GM21360 (cell line): Measurements from ENCODE around the gene SDC3.
"Not testable (repeated sequence)": the region's sequence is repeated elsewhere in the genome, so short reads cannot be mapped to it uniquely, and the experiment has no call there.

ENCODE experiments used
- ATAC-seq: cut with Tn5 transposase; IDR thresholded peaks from one replicate; pipeline ENCODE4 v1.9.1; 2021; ENCODE audit warnings: mild to moderate bottlenecking, moderate library complexity; ENCODE audit not compliant: unreplicated experiment

The SDC3 gene

GRCh38 chr1:30877205-30877912, 31.2 kb downstream of the SDC3 start:
- ATAC-seq: no peak

GRCh38 chr1:30876451-30877204, 31.9 kb downstream of the SDC3 start:
- ATAC-seq: no peak

GRCh38 chr1:30875916-30876315, 32.6 kb downstream of the SDC3 start:
- ATAC-seq: no peak

GRCh38 chr1:30875197-30875596, 33.4 kb downstream of the SDC3 start:
- no peak for ATAC-seq

GRCh38 chr1:30874176-30874575, 34.4 kb downstream of the SDC3 start:
- no peak for ATAC-seq

GRCh38 chr1:30872948-30873263, 35.7 kb downstream of the SDC3 start:
- no peak for ATAC-seq

GRCh38 chr1:30872033-30872947, 36.3 kb downstream of the SDC3 start:
- ATAC-seq: no peak

- ATAC-seq: no peak
Measured at GRCh38 chr1:30871276-30871871, 37.2 kb downstream of the SDC3 start.

GRCh38 chr1:30870656-30871055, 37.9 kb downstream of the SDC3 start:
- ATAC-seq: no peak

GRCh38 chr1:30870035-30870434, 38.5 kb downstream of the SDC3 start:
- ATAC-seq: no peak

GRCh38 chr1:30868833-30869435, 39.6 kb downstream of the SDC3 start:
- no peak for ATAC-seq

GRCh38 chr1:30868057-30868456, 40.5 kb downstream of the SDC3 start:
- not testable (repeated sequence) for ATAC-seq

- no peak for ATAC-seq
Measured at GRCh38 chr1:30867537-30867936, 41.0 kb downstream of the SDC3 start.

- ATAC-seq: no peak
Measured at GRCh38 chr1:30866594-30866993, 42.0 kb downstream of the SDC3 start.

- no peak for ATAC-seq
Measured at GRCh38 chr1:30864681-30865080, 43.9 kb downstream of the SDC3 start.

- ATAC-seq: no peak
Measured at GRCh38 chr1:30863858-30864604, 44.5 kb downstream of the SDC3 start.

- no peak for ATAC-seq
Measured at GRCh38 chr1:30860320-30860652, 48.3 kb downstream of the SDC3 start.

- no peak for ATAC-seq
Measured at GRCh38 chr1:30857964-30858363, 50.6 kb downstream of the SDC3 start.

GRCh38 chr1:30857062-30857461, 51.5 kb downstream of the SDC3 start:
- no peak for ATAC-seq

GRCh38 chr1:30856260-30856790, 52.2 kb downstream of the SDC3 start:
- ATAC-seq: no peak
